Trophoblast cell (in vitro differentiated cells and primary cell): ENCODE measurements around the gene SNRPA1.

Source experiments
- DNase-seq, 2 donors: peaks; one replicate each; pipeline ENCODE4 v3.0.0-alpha.2; 2016
- H2AFZ ChIP-seq: 2 replicates; pipeline ENCODE4 v1.6.1; 2013; ENCODE audit warnings: low read length, moderate library complexity, mild to moderate bottlenecking; ENCODE audit not compliant: insufficient read depth, poor library complexity
- H2AK5ac ChIP-seq: 2 replicates; pipeline ENCODE4 v1.6.1; 2013; ENCODE audit warnings: mild to moderate bottlenecking, low read length
- H2BK120ac ChIP-seq: 2 replicates; pipeline ENCODE4 v1.6.1; 2013; ENCODE audit warnings: low read length, mild to moderate bottlenecking, moderate library complexity; ENCODE audit not compliant: insufficient read depth, poor library complexity
- H2BK12ac ChIP-seq: 2 replicates; pipeline ENCODE4 v1.6.1; 2013; ENCODE audit warnings: mild to moderate bottlenecking, low read length, moderate library complexity
- H2BK5ac ChIP-seq: 2 replicates; pipeline ENCODE4 v1.6.1; 2013; ENCODE audit warnings: low read length, low read depth, moderate library complexity, mild to moderate bottlenecking; ENCODE audit not compliant: poor library complexity
- H3K14ac ChIP-seq: 2 replicates; pipeline ENCODE4 v1.6.1; 2013; ENCODE audit warnings: mild to moderate bottlenecking, low read length
- H3K18ac ChIP-seq: 2 replicates; pipeline ENCODE4 v1.6.1; 2013; ENCODE audit warnings: mild to moderate bottlenecking, low read length
- H3K23ac ChIP-seq: 2 replicates; pipeline ENCODE4 v1.6.1; 2013; ENCODE audit warnings: low read length
- H3K27ac ChIP-seq: 2 replicates; pipeline ENCODE4 v1.5.1; 2013; ENCODE audit warnings: low read depth, mild to moderate bottlenecking, inconsistent platforms, low read length, moderate library complexity
- H3K27me3 ChIP-seq: 2 replicates; pipeline ENCODE4 v1.6.1; 2013; ENCODE audit warnings: inconsistent platforms, mild to moderate bottlenecking, low read length, moderate library complexity; ENCODE audit not compliant: insufficient read depth
- H3K36me3 ChIP-seq, 2 experiments: 1 replicate in 1 of 2; 2 replicates in 1 of 2; pipeline ENCODE4 v1.6.1; 2013; ENCODE audit warnings: low read length in 2 of 2, mild to moderate bottlenecking in 2 of 2, moderate library complexity in 1 of 2; ENCODE audit not compliant: insufficient read depth in 2 of 2, control insufficient read depth in 1 of 2
- H3K4ac ChIP-seq: 2 replicates; pipeline ENCODE4 v1.6.1; 2013; ENCODE audit warnings: low read depth, mild to moderate bottlenecking, low read length, moderate library complexity
- H3K4me1 ChIP-seq, 2 experiments: 1 replicate in 1 of 2; 2 replicates in 1 of 2; pipeline ENCODE4 v1.6.1; 2013; ENCODE audit warnings: low read length in 2 of 2, mild to moderate bottlenecking in 2 of 2, moderate library complexity in 1 of 2; ENCODE audit not compliant: insufficient read depth in 2 of 2, control insufficient read depth in 1 of 2
- H3K4me2 ChIP-seq: 2 replicates; pipeline ENCODE4 v1.6.1; 2013; ENCODE audit warnings: inconsistent platforms, mild to moderate bottlenecking, low read length, moderate library complexity
- H3K4me3 ChIP-seq: 2 replicates; pipeline ENCODE4 v1.5.1; 2013; ENCODE audit warnings: mild to moderate bottlenecking, low read depth, low read length, inconsistent platforms
- H3K79me1 ChIP-seq: one replicate; pipeline ENCODE4 v1.6.1; 2013; ENCODE audit warnings: low read length
- H3K79me2 ChIP-seq: 2 replicates; pipeline ENCODE4 v1.6.1; 2013; ENCODE audit warnings: low read length, mild to moderate bottlenecking; ENCODE audit not compliant: control insufficient read depth, insufficient read depth, poor library complexity
- H3K9ac ChIP-seq: 2 replicates; pipeline ENCODE4 v1.6.1; 2013; ENCODE audit warnings: mild to moderate bottlenecking, low read length
- H3K9me3 ChIP-seq: 2 replicates; pipeline ENCODE4 v1.6.1; 2013; ENCODE audit warnings: low read depth, mild to moderate bottlenecking, control low read depth, inconsistent platforms, low read length; ENCODE audit not compliant: insufficient read depth
- H4K12ac ChIP-seq: 2 replicates; pipeline ENCODE4 v1.6.1; 2013; ENCODE audit warnings: low read depth, mild to moderate bottlenecking, low read length, moderate library complexity
- H4K8ac ChIP-seq: 2 replicates; pipeline ENCODE4 v1.6.1; 2013; ENCODE audit warnings: low read depth, mild to moderate bottlenecking, low read length, moderate library complexity
- H4K91ac ChIP-seq: one replicate; pipeline ENCODE4 v1.6.1; 2013; ENCODE audit warnings: low read depth, mild to moderate bottlenecking, low read length, moderate library complexity
- WGBS: extraction: QIAGEN DNeasy Blood & Tissue Kit; methylation state at CpG from one replicate; pipeline ENCODE4 v1.1.7; 2013; ENCODE audit warnings: missing lambda C conversion rate; ENCODE audit not compliant: insufficient read length, insufficient coverage; ENCODE audit errors: extremely low coverage; 5-methylcytosine and 5-hydroxymethylcytosine counted together

The SNRPA1 gene

DNA sequence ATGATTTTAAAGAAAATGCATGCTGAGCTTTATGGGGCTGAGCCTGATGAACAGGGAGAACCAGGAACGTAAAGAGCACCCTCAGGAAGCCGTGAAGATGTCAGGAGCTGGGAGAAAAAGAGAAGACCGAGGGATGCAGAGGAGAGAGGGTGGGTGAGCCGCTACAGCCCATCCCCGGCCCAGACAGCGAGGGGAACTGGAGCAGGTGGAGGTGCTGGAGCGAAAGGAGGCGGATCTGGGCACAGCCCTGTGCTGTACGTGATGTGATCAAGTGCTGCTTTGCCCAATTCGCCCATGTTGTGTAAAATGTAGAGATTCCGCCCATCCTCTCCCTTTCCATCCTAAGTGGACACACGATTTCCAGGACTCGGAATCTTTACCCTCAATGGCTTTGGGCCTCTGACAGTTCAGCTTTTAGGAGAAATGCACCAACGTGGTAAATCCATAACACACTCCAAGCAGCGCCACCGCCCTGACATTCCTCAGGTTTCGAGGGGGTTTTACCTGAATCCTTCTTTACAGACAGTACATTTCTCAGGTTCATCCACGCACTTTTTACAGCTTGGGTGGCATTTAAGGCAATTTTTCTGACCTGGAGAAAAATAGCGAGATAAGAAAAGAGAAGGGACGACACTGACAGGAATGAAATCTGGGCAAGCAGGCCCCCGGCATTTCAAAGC, 27.1 kb upstream of the SNRPA1 start:
- Histone ChIP-seq H3K36me3 (no peaks in the 10 kb centered on the region), H3K79me1 (no peaks in the 10 kb centered on the region), H2BK12ac (no peak overlapping the region), H2AFZ (no peak overlapping the region), H3K27me3 (no peaks in the 10 kb centered on the region), H3K4ac (no peak overlapping the region), H3K9me3 (no peaks in the 10 kb centered on the region), H3K9ac (no peak overlapping the region), H3K14ac (no peak overlapping the region), H2AK5ac (no peak overlapping the region), H3K79me2 (no peaks in the 10 kb centered on the region), H3K18ac (no peak overlapping the region), H2BK120ac (no peak overlapping the region), H3K27ac (no peak overlapping the region), H4K12ac (no peak overlapping the region), H3K4me3 (no peak overlapping the region), H4K91ac (no peak overlapping the region), H3K4me1 (no peaks in the 10 kb centered on the region), H2BK5ac (no peak overlapping the region), H3K4me2 (no peak overlapping the region), H4K8ac (no peak overlapping the region), H3K23ac (no peak overlapping the region)
- no CpG with 5 or more reads among the region's 21 CpGs for WGBS
- DNase-seq: no peak

DNA sequence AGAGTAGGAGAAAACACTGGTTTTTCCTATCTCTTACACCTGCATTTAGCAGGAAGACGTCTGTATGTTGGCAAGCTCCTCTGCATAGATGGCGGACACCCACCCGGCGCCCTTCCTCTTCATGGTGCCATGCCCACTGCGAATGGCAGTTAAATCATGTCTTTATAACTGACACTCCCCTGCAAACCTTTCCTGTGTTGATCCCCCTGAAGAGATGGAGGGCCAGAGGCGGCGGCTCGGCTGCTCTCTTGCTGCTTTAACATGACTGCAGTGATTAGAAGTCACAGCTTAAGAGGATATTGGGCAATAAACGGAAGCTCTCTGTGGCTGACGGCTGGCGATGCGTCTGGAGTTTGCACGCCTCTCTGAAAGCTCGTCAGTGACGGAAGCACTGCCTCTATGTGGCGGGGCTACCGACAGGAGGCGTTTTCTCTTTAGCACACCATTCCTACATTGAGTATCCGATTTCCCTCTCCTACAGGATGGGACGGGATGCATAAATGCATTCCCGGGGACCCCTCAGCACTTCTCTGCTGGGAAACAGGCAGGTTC, 25.5 kb upstream of the SNRPA1 start:
- DNase-seq: peak; percentile 11 to 42
- no peak overlapping the region for H3K14ac ChIP-seq
- H4K12ac ChIP-seq: no peak overlapping the region
- H4K91ac ChIP-seq: no peak overlapping the region
- no peak overlapping the region for H2BK5ac ChIP-seq
- no peaks in the 10 kb centered on the region for H3K79me1 ChIP-seq
- no peak overlapping the region for H3K4me2 ChIP-seq
- H3K79me2 ChIP-seq: no peaks in the 10 kb centered on the region
- no peaks in the 10 kb centered on the region for H3K27me3 ChIP-seq
- H3K36me3 ChIP-seq: no peaks in the 10 kb centered on the region
- H3K18ac ChIP-seq: no peak overlapping the region
- no peak overlapping the region for H3K9ac ChIP-seq
- H3K4me1 ChIP-seq: no peaks in the 10 kb centered on the region
- no peak overlapping the region for H2AK5ac ChIP-seq
- no peak overlapping the region for H3K23ac ChIP-seq
- no CpG with 5 or more reads among the region's 21 CpGs for WGBS
- H2BK12ac ChIP-seq: no peak overlapping the region
- H3K27ac ChIP-seq: no peak overlapping the region
- H2BK120ac ChIP-seq: no peak overlapping the region
- H2AFZ ChIP-seq: no peak overlapping the region
- H3K4ac ChIP-seq: no peak overlapping the region
- H4K8ac ChIP-seq: no peak overlapping the region
- no peak overlapping the region for H3K4me3 ChIP-seq
- H3K9me3 ChIP-seq: no peaks in the 10 kb centered on the region

DNA sequence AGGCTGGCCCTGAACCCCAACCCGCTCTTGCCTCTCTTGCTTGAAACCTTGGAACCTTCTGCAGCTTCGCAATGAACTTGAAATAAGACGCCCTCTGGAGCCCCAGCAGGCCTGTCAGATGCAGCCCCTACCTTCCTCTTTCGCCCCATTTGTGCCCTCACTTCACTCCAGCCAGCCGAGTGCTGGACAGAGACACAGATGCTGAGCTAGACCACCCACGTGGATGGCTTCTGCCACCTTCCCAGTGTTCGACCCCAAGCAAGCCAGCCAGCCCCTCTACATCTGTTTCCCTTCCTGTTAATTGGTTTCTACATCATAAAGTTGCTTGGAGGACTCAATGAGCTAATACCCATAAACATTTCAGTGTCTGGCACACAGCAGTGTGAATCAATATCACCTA, 23.8 kb upstream of the SNRPA1 start:
- Histone ChIP-seq H3K79me1 (no peaks in the 10 kb centered on the region), H3K18ac (no peak overlapping the region), H4K12ac (no peak overlapping the region), H2BK120ac (no peak overlapping the region), H3K27ac (no peak overlapping the region), H3K9me3 (no peaks in the 10 kb centered on the region), H3K27me3 (no peaks in the 10 kb centered on the region), H3K79me2 (no peaks in the 10 kb centered on the region), H3K4ac (no peak overlapping the region), H3K4me2 (no peak overlapping the region), H2AFZ (no peak overlapping the region), H2BK12ac (no peak overlapping the region), H4K91ac (no peak overlapping the region), H3K23ac (no peak overlapping the region), H4K8ac (no peak overlapping the region), H2AK5ac (no peak overlapping the region), H3K4me1 (no peaks in the 10 kb centered on the region), H2BK5ac (no peak overlapping the region), H3K9ac (no peak overlapping the region), H3K4me3 (no peak overlapping the region), H3K36me3 (no peaks in the 10 kb centered on the region), H3K14ac (no peak overlapping the region)
- no CpG with 5 or more reads among the region's 7 CpGs for WGBS
- DNase-seq: no peak

DNA sequence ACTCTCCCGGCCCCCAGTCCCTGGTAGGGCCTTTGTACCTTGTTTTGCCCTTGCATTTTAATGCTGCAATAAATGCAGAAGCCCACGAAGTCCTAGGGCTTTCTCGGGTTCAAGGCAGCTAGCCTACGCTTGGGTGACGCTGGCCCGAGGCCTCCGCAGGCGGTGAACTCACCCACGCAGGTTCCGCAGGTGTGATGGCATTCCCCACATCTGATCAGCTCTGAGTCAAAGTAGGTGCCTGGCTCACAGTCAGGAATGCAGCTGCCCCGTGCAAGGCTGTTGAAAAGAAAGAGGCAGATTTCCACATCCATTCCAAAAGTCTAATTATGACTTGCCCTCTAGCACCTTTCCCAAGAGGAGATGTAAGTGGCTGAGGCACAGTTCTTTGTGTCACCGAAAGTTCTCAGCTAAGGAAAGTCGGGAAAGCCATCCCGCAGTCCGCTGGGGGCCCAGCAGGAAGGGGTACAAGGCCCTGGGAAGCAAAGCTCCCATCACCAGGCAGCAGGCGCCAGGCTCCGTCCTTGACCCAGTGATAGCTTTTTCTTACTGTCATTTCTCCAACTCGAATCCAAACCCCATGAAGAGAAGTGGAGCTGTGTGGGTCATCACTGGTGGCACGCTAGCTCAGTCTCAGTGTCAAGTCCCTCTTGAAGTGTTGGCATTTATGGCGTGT, 23.2 kb upstream of the SNRPA1 start:
- Histone ChIP-seq H3K18ac (no peak overlapping the region), H2BK120ac (no peak overlapping the region), H3K9ac (no peak overlapping the region), H2BK5ac (no peak overlapping the region), H3K27ac (no peak overlapping the region), H4K12ac (no peak overlapping the region), H4K8ac (no peak overlapping the region), H3K4ac (no peak overlapping the region), H3K14ac (no peak overlapping the region), H3K4me2 (no peak overlapping the region), H3K79me2 (no peaks in the 10 kb centered on the region), H3K9me3 (no peaks in the 10 kb centered on the region), H2BK12ac (no peak overlapping the region), H4K91ac (no peak overlapping the region), H3K79me1 (no peaks in the 10 kb centered on the region), H2AK5ac (no peak overlapping the region), H3K4me1 (no peaks in the 10 kb centered on the region), H3K36me3 (no peaks in the 10 kb centered on the region), H3K4me3 (no peak overlapping the region), H2AFZ (no peak overlapping the region), H3K23ac (no peak overlapping the region), H3K27me3 (no peaks in the 10 kb centered on the region)
- peak; percentile 90 to 95 for DNase-seq
- WGBS: no CpG with 5 or more reads among the region's 20 CpGs
